GM12892 (cell line): Measurements from ENCODE around the gene IL27RA.

Experiments
- DNase-seq: peaks from one replicate; pipeline ENCODE4 v3.0.0; 2011; ENCODE audit not compliant: insufficient read length
- FAIRE-seq: peaks from 2 replicates; lab custom pipeline; 2011; peaks lifted over from hg19 to GRCh38; lab: Jason Lieb, UNC
- POLR2A ChIP-seq: IDR thresholded peaks from 2 replicates; pipeline ENCODE4 v1.6.1; 2011; ENCODE audit warnings: low read depth, low read length, control low read depth
- POLR2AphosphoS5 ChIP-seq: IDR thresholded peaks from 2 replicates; pipeline ENCODE4 v1.6.1; 2011; ENCODE audit warnings: low read depth, low read length, control low read depth
- TAF1 ChIP-seq: IDR thresholded peaks from 2 replicates; pipeline ENCODE4 v1.6.1; 2011; ENCODE audit warnings: low read depth, mild to moderate bottlenecking, control low read depth, low read length, borderline replicate concordance

The IL27RA gene

GRCh38 chr19:14058182-14059092 lies 26.9 kb downstream of the IL27RA start:
- TF ChIP-seq TAF1 (no peak), POLR2AphosphoS5 (no peak), POLR2A (no peak)

GRCh38 chr19:14059093-14059480 lies 27.5 kb downstream of the IL27RA start:
- DNase-seq (no peak), FAIRE-seq (no peak)
- TF ChIP-seq POLR2A = no peak
- no peak for TF ChIP-seq TAF1
- no peak for TF ChIP-seq POLR2AphosphoS5

More at GRCh38 chr19:14058182-14059092, 26.9 kb downstream of the IL27RA start:
- FAIRE-seq = no peak
- no peak for DNase-seq

GRCh38 chr19:14059652-14060155 lies 28.1 kb downstream of the IL27RA start:
- no peak for TF ChIP-seq POLR2AphosphoS5
- no peak for TF ChIP-seq POLR2A
- TF ChIP-seq TAF1 = no peak
- FAIRE-seq (no peak), DNase-seq (no peak)

- DNase-seq = no peak
- FAIRE-seq = no peak
- TF ChIP-seq POLR2AphosphoS5 = no peak
- no peak for TF ChIP-seq POLR2A
- no peak for TF ChIP-seq TAF1
Measured at GRCh38 chr19:14061081-14061749, 29.7 kb downstream of the IL27RA start.

GRCh38 chr19:14061751-14062557 lies 30.4 kb downstream of the IL27RA start, which contains the start of gene PALM3:
Gene PALM3, minus strand, starts transcription at chr19:14062076. Its CDS starts 96 bp downstream, at chr19:14061980.
- TF ChIP-seq POLR2A (no peak), POLR2AphosphoS5 (no peak), TAF1 (no peak)
- DNase-seq (no peak), FAIRE-seq (no peak)

- DNase-seq (no peak), FAIRE-seq (no peak)
Measured at GRCh38 chr19:14062558-14062855, 30.9 kb downstream of the IL27RA start.

GRCh38 chr19:14063105-14063504 lies 31.5 kb downstream of the IL27RA start:
- TF ChIP-seq TAF1 (no peak), POLR2A (no peak), POLR2AphosphoS5 (no peak)
- FAIRE-seq (no peak), DNase-seq (no peak)

More at GRCh38 chr19:14062558-14062855, 30.9 kb downstream of the IL27RA start:
- TF ChIP-seq POLR2A (no peak), TAF1 (no peak), POLR2AphosphoS5 (no peak)

GRCh38 chr19:14066134-14066533 lies 34.6 kb downstream of the IL27RA start:
- TF ChIP-seq TAF1 (no peak), POLR2A (no peak), POLR2AphosphoS5 (no peak)
- FAIRE-seq (no peak), DNase-seq (no peak)

GRCh38 chr19:14070268-14071050 lies 38.9 kb downstream of the IL27RA start:
- TF ChIP-seq POLR2AphosphoS5 (no peak), TAF1 (no peak), POLR2A (no peak)
- no peak for FAIRE-seq
- no peak for DNase-seq

- TF ChIP-seq POLR2AphosphoS5 (no peak), TAF1 (no peak), POLR2A (no peak)
- no peak for DNase-seq
- FAIRE-seq = no peak
Measured at GRCh38 chr19:14072535-14073260, 41.1 kb downstream of the IL27RA start, which contains the start of gene MISP3. Gene MISP3, plus strand, starts transcription at chr19:14072786. Its CDS starts 524 bp downstream, at chr19:14073310.
